OCI-LY7 (cell line): ENCODE data around the gene ENOSF1. TPM values are rescaled to one million over a fixed set of nuclear protein-coding genes. Genes with fewer than 3 reads are reported as not detected.

ENCODE experiments used
- BruUV-seq: library from RNA; stranded (reverse); fragments of 400-500 nt; replicated peaks from 2 replicates; lab custom pipeline; 2021; lab: Mats Ljungman, UMichigan
- CTCF ChIA-PET: fragments of 300-600 bp; sonication (Branson Sonifier 250); formaldehyde crosslinking; loops from one replicate; lab custom pipeline; 2022; ENCODE audit warnings: antibody characterized with exemption; ENCODE audit not compliant: unreplicated experiment; lab: Charles Lee
- POLR2A ChIA-PET: fragments of 300-600 bp; sonication (Branson Sonifier 250); formaldehyde crosslinking; loops from one replicate; lab custom pipeline; 2022; ENCODE audit warnings: antibody characterized with exemption; lab: Charles Lee
- DNase-seq: peaks from one replicate; pipeline ENCODE4 v3.0.0-alpha.2; 2015; ENCODE audit warnings: low spot score
- H2AFZ ChIP-seq: fragments of 200-600 bp; sonication (generic), shearing (Covaris generic); 2 replicates; pipeline ENCODE4 v1.6.1; 2014; ENCODE audit warnings: mild to moderate bottlenecking, antibody characterized with exemption, low read length, moderate library complexity
- H3K27ac ChIP-seq: fragments of 200-600 bp; sonication (generic); 2 replicates; pipeline ENCODE4 v1.5.1; 2014; ENCODE audit warnings: mixed run types, low read depth, mild to moderate bottlenecking, moderate library complexity, low read length, inconsistent platforms; ENCODE audit not compliant: poor library complexity, severe bottlenecking
- H3K36me3 ChIP-seq: fragments of 200-600 bp; sonication (generic); 2 replicates; pipeline ENCODE4 v1.6.1; 2014; ENCODE audit warnings: mild to moderate bottlenecking, antibody characterized with exemption, low read length, moderate library complexity, mixed read lengths; ENCODE audit not compliant: insufficient read depth
- H3K4me1 ChIP-seq: fragments of 200-600 bp; sonication (generic); 2 replicates; pipeline ENCODE4 v1.5.1; 2014; ENCODE audit warnings: mild to moderate bottlenecking, low read length; ENCODE audit not compliant: insufficient read depth, poor library complexity, severe bottlenecking
- H3K4me2 ChIP-seq: fragments of 200-600 bp; sonication (generic); 2 replicates; pipeline ENCODE4 v1.6.1; 2014; ENCODE audit warnings: mild to moderate bottlenecking, low read length
- H3K4me3 ChIP-seq: fragments of 200-600 bp; sonication (generic); 2 replicates; pipeline ENCODE4 v1.5.1; 2014; ENCODE audit warnings: mild to moderate bottlenecking, low read depth, low read length; ENCODE audit not compliant: poor library complexity, severe bottlenecking
- H3K79me2 ChIP-seq: fragments of 200-600 bp; sonication (generic); 2 replicates; pipeline ENCODE4 v1.6.1; 2016; ENCODE audit warnings: low read depth, mild to moderate bottlenecking, low read length, moderate library complexity, mixed read lengths; ENCODE audit not compliant: insufficient read depth
- H3K9me2 ChIP-seq: fragments of 200-600 bp; sonication (generic); 2 replicates; pipeline ENCODE4 v1.6.1; 2016; ENCODE audit warnings: mild to moderate bottlenecking, low read length, mixed read lengths; ENCODE audit not compliant: insufficient read depth
- H3K9me3 ChIP-seq: fragments of 200-600 bp; sonication (generic); 2 replicates; pipeline ENCODE4 v1.6.1; 2014; ENCODE audit warnings: mild to moderate bottlenecking, mixed run types, low read length, mixed read lengths
- H4K20me1 ChIP-seq: fragments of 200-600 bp; sonication (generic); 2 replicates; pipeline ENCODE4 v1.6.1; 2014; ENCODE audit warnings: mild to moderate bottlenecking, antibody characterized with exemption, low read length, moderate library complexity, mixed read lengths; ENCODE audit not compliant: insufficient read depth
- CTCF ChIP-seq: fragments of 200-600 bp; sonication (generic); conservative IDR thresholded peaks from 2 replicates; pipeline ENCODE4 v1.5.1; 2014; ENCODE audit warnings: mild to moderate bottlenecking, antibody characterized with exemption, low read length, moderate library complexity, mixed read lengths
- EZH2phosphoT487 ChIP-seq: fragments of 200-600 bp; sonication (generic); IDR thresholded peaks from 2 replicates; pipeline ENCODE4 v1.6.1; 2018; ENCODE audit warnings: low read depth, borderline replicate concordance, mild to moderate bottlenecking, mixed run types, antibody characterized with exemption, low read length, moderate library complexity, mixed read lengths
- intact Hi-C: fragments of 100-400 bp; cut with micrococcal nuclease; formaldehyde crosslinking; loops from one replicate; pipeline ENCODE4 v1.10.0; 2022; ENCODE audit not compliant: unreplicated experiment
- total RNA-seq, 2 experiments: library from RNA; depleted of rRNA in 1 of 2; stranded (reverse); fragments of >200 nt in 1 of 2; shearing (Covaris generic) in 1 of 2; gene quantifications; 2 replicates each; pipeline ENCODE4 v1.2.3, GENCODE V29; 2014 to 2022

ENOSF1 gene
- total RNA-seq, 2 experiments from 2014 or later = 40.1 to 44.0 TPM

- BruUV-seq = no TSS peak
- POLR2A ChIA-PET = no interaction called here
These were observed 35.7 kb downstream of the ENOSF1 start for GRCh38 chr18:676736-677135.

GRCh38 chr18:676069-676468 lies 36.4 kb downstream of the ENOSF1 start:
- no peaks in the 10 kb centered on the region for H3K9me2 ChIP-seq
- no peak for TF ChIP-seq EZH2phosphoT487
- TF ChIP-seq CTCF = no peak
- no peaks in the 10 kb centered on the region for H3K9me3 ChIP-seq
- intact Hi-C loops = no loop called here
- no peaks in the 10 kb centered on the region for H4K20me1 ChIP-seq
- no peak for DNase-seq
- H3K4me3 ChIP-seq = no peak overlapping the region
- no peaks in the 10 kb centered on the region for H3K4me1 ChIP-seq
- no peaks in the 10 kb centered on the region for H3K79me2 ChIP-seq
- POLR2A ChIA-PET = no interaction called here
- no peak overlapping the region for H3K27ac ChIP-seq
- H2AFZ ChIP-seq = no peak overlapping the region
- CTCF ChIA-PET = no interaction called here
- no TSS peak for BruUV-seq
- H3K4me2 ChIP-seq = no peak overlapping the region
- H3K36me3 ChIP-seq = peaks cover 79% of the 10 kb centered on the region

More at GRCh38 chr18:676736-677135, 35.7 kb downstream of the ENOSF1 start:
- H3K9me2 ChIP-seq = no peaks in the 10 kb centered on the region
- CTCF ChIA-PET = no interaction called here
- H4K20me1 ChIP-seq = no peaks in the 10 kb centered on the region
- H3K27ac ChIP-seq = no peak overlapping the region
- TF ChIP-seq EZH2phosphoT487 (no peak), CTCF (no peak)
- peaks cover 72% of the 10 kb centered on the region for H3K36me3 ChIP-seq
- H3K4me1 ChIP-seq = no peaks in the 10 kb centered on the region
- H3K9me3 ChIP-seq = no peaks in the 10 kb centered on the region
- intact Hi-C loops = no loop called here
- no peaks in the 10 kb centered on the region for H3K79me2 ChIP-seq
- H3K4me2 ChIP-seq = no peak overlapping the region
- no peak overlapping the region for H3K4me3 ChIP-seq
- no peak overlapping the region for H2AFZ ChIP-seq
- DNase-seq = no peak

GRCh38 chr18:675307-675706 lies 37.1 kb downstream of the ENOSF1 start:
- no peaks in the 10 kb centered on the region for H4K20me1 ChIP-seq
- no peak overlapping the region for H2AFZ ChIP-seq
- no peak overlapping the region for H3K27ac ChIP-seq
- no TSS peak for BruUV-seq
- H3K79me2 ChIP-seq = no peaks in the 10 kb centered on the region
- no peaks in the 10 kb centered on the region for H3K4me1 ChIP-seq
- H3K36me3 ChIP-seq = peaks cover 86% of the 10 kb centered on the region
- no peaks in the 10 kb centered on the region for H3K9me2 ChIP-seq
- POLR2A ChIA-PET = no interaction called here
- TF ChIP-seq CTCF (no peak), EZH2phosphoT487 (no peak)
- CTCF ChIA-PET = no interaction called here
- H3K4me3 ChIP-seq = no peak overlapping the region
- no peak overlapping the region for H3K4me2 ChIP-seq
- DNase-seq = no peak
- intact Hi-C loops = no loop called here
- H3K9me3 ChIP-seq = no peaks in the 10 kb centered on the region
